DOHH2 (cell line): ENCODE data around the gene ADCY4.

ENCODE experiments used
- H3F3A ChIP-seq: fragments of 200-600 bp; sonication (generic), shearing (Covaris generic); 2 replicates; pipeline ENCODE4 v1.6.0; 2016; ENCODE audit warnings: antibody characterized with exemption, mild to moderate bottlenecking; ENCODE audit not compliant: control insufficient read depth, insufficient read depth
- H3K27ac ChIP-seq: fragments of 200-600 bp; sonication (generic); 2 replicates; pipeline ENCODE4 v1.5.1; 2014; ENCODE audit warnings: low read depth, mild to moderate bottlenecking, low read length, moderate library complexity
- H3K27me3 ChIP-seq: fragments of 200-600 bp; sonication (generic); 2 replicates; pipeline ENCODE4 v1.6.1; 2014; ENCODE audit warnings: mild to moderate bottlenecking, low read length, mixed read lengths; ENCODE audit not compliant: control insufficient read depth
- H3K36me3 ChIP-seq: fragments of 200-600 bp; sonication (generic); 2 replicates; pipeline ENCODE4 v1.6.1; 2014; ENCODE audit warnings: mild to moderate bottlenecking, low read length, moderate library complexity, mixed read lengths; ENCODE audit not compliant: control insufficient read depth
- H3K4me1 ChIP-seq: fragments of 200-600 bp; sonication (generic); 2 replicates; pipeline ENCODE4 v1.6.1; 2014; ENCODE audit warnings: mild to moderate bottlenecking, low read length, mixed read lengths; ENCODE audit not compliant: control insufficient read depth
- H3K4me2 ChIP-seq: fragments of 200-600 bp; sonication (generic); 2 replicates; pipeline ENCODE4 v1.6.0; 2014; ENCODE audit warnings: mild to moderate bottlenecking, low read length, moderate library complexity
- H3K4me3 ChIP-seq: fragments of 200-600 bp; sonication (generic); 2 replicates; pipeline ENCODE4 v1.5.1; 2014; ENCODE audit warnings: mild to moderate bottlenecking, low read length, mixed read lengths
- H3K79me2 ChIP-seq: fragments of 200-600 bp; sonication (generic); 2 replicates; pipeline ENCODE4 v1.6.1; 2014; ENCODE audit warnings: mild to moderate bottlenecking, low read length, mixed read lengths; ENCODE audit not compliant: control insufficient read depth
- H3K9me2 ChIP-seq: fragments of 200-600 bp; sonication (generic); replicated peaks from 2 replicates; pipeline ENCODE4 v1.6.1; 2014; ENCODE audit warnings: mild to moderate bottlenecking, low read length, mixed read lengths; ENCODE audit not compliant: control insufficient read depth
- H3K9me3 ChIP-seq: fragments of 200-600 bp; sonication (generic); 2 replicates; pipeline ENCODE4 v1.6.1; 2014; ENCODE audit warnings: antibody characterized with exemption, low read length, mixed read lengths; ENCODE audit not compliant: control insufficient read depth, insufficient read depth
- H4K20me1 ChIP-seq: fragments of 200-600 bp; sonication (generic); 2 replicates; pipeline ENCODE4 v1.6.0; 2014; ENCODE audit warnings: low read depth, mild to moderate bottlenecking, antibody characterized with exemption, low read length, moderate library complexity; ENCODE audit not compliant: control insufficient read depth, insufficient read depth
- CTCF ChIP-seq: fragments of 200-600 bp; sonication (generic); IDR thresholded peaks from one replicate; pipeline ENCODE4 v1.5.1; 2014; ENCODE audit warnings: antibody characterized with exemption, mild to moderate bottlenecking, low read depth, low read length; ENCODE audit not compliant: poor library complexity, severe bottlenecking
- EZH2phosphoT487 ChIP-seq: fragments of 200-600 bp; sonication (generic); IDR thresholded peaks from 2 replicates; pipeline ENCODE4 v1.6.1; 2017; ENCODE audit warnings: borderline replicate concordance, mild to moderate bottlenecking, antibody characterized with exemption, low read length, moderate library complexity, mixed read lengths

Gene ADCY4

GRCh38 chr14:24271134-24271833, 63.6 kb downstream of the ADCY4 start, which contains the start of gene RABGGTA:
Gene RABGGTA, minus strand, starts transcription at chr14:24271597. Its CDS starts 482 bp downstream, at chr14:24271115.
- Histone ChIP-seq H4K20me1 (no peaks in the 10 kb centered on the region), H3F3A (peaks cover 2% of the 10 kb centered on the region; the same call in 1 of the 2 replicates), H3K36me3 (no peaks in the 10 kb centered on the region), H3K4me1 (peaks cover 40% of the 10 kb centered on the region), H3K4me2 (peak within 1 kb of the TSS; percentile 86), H3K27me3 (no peaks in the 10 kb centered on the region), H3K79me2 (peaks cover 4% of the 10 kb centered on the region), H3K9me3 (no peaks in the 10 kb centered on the region), H3K27ac (peak within 1 kb of the TSS; percentile 63), H3K9me2 (no peaks in the 10 kb centered on the region), H3K4me3 (peak within 1 kb of the TSS; percentile 85)
- TF ChIP-seq EZH2phosphoT487 = no peak
- TF ChIP-seq CTCF = peak; percentile 82

- peak overlapping the region; percentile 85 for H3K4me3 ChIP-seq
These were observed 64.2 kb downstream of the ADCY4 start for GRCh38 chr14:24270537-24271133.

GRCh38 chr14:24269910-24270536, 64.8 kb downstream of the ADCY4 start:
- no peak for TF ChIP-seq EZH2phosphoT487
- H3K9me2 ChIP-seq = no peaks in the 10 kb centered on the region
- H3K9me3 ChIP-seq = no peaks in the 10 kb centered on the region
- H3F3A ChIP-seq = peaks cover 2% of the 10 kb centered on the region; the same call in 1 of the 2 replicates
- no peaks in the 10 kb centered on the region for H3K36me3 ChIP-seq
- H3K27ac ChIP-seq = no peak overlapping the region
- peaks cover 4% of the 10 kb centered on the region for H3K79me2 ChIP-seq
- H4K20me1 ChIP-seq = no peaks in the 10 kb centered on the region
- peak overlapping the region; percentile 85 for H3K4me3 ChIP-seq
- H3K4me2 ChIP-seq = peak overlapping the region; percentile 86
- H3K4me1 ChIP-seq = peaks cover 36% of the 10 kb centered on the region
- no peaks in the 10 kb centered on the region for H3K27me3 ChIP-seq

More at GRCh38 chr14:24270537-24271133, 64.2 kb downstream of the ADCY4 start:
- Histone ChIP-seq H3K27me3 (no peaks in the 10 kb centered on the region), H3K9me2 (no peaks in the 10 kb centered on the region), H3K4me1 (peaks cover 39% of the 10 kb centered on the region), H4K20me1 (no peaks in the 10 kb centered on the region), H3K27ac (peak overlapping the region; percentile 63), H3K9me3 (no peaks in the 10 kb centered on the region), H3K4me2 (peak overlapping the region; percentile 86), H3K79me2 (peaks cover 4% of the 10 kb centered on the region), H3F3A (peaks cover 2% of the 10 kb centered on the region; the same call in 1 of the 2 replicates), H3K36me3 (no peaks in the 10 kb centered on the region)
- TF ChIP-seq EZH2phosphoT487 (no peak), CTCF (no peak)
